A673 (cell line): Measurements from ENCODE around the gene CLIC5. TPM values are rescaled to one million over a fixed set of nuclear protein-coding genes. Genes with fewer than 3 reads are reported as not detected.

Experiments
- BruUV-seq: library from RNA; stranded (reverse); fragments of 400-500 nt; replicated peaks from 2 replicates; lab custom pipeline; 2021; lab: Mats Ljungman, UMichigan
- CTCF ChIA-PET: fragments of 300-600 bp; sonication (Branson Sonifier 250); formaldehyde crosslinking; loops from one replicate; lab custom pipeline; 2022; ENCODE audit warnings: antibody characterized with exemption; lab: Charles Lee
- POLR2A ChIA-PET: fragments of 300-600 bp; sonication (Branson Sonifier 250); formaldehyde crosslinking; loops from one replicate; lab custom pipeline; 2022; ENCODE audit warnings: antibody characterized with exemption; ENCODE audit not compliant: low non-redundant PET; lab: Charles Lee
- DNase-seq: peaks from one replicate; pipeline ENCODE4 v3.0.0-alpha.2; 2015; ENCODE audit warnings: low spot score
- H3K27ac ChIP-seq: fragments of 200-600 bp; sonication (generic); 2 replicates; pipeline ENCODE4 v1.5.1; 2016; ENCODE audit warnings: mixed run types, low read depth, mild to moderate bottlenecking, mixed read lengths, antibody characterized with exemption, low read length; ENCODE audit not compliant: poor library complexity, severe bottlenecking
- H3K27me3 ChIP-seq: fragments of 200-600 bp; sonication (generic); replicated peaks from 2 replicates; pipeline ENCODE4 v1.6.1; 2017; ENCODE audit warnings: mixed run types, low read depth, mild to moderate bottlenecking, mixed read lengths, antibody characterized with exemption, low read length; ENCODE audit not compliant: insufficient read depth, poor library complexity
- H3K36me3 ChIP-seq: fragments of 200-600 bp; sonication (generic); 2 replicates; pipeline ENCODE4 v1.6.1; 2016; ENCODE audit warnings: mixed run types, mild to moderate bottlenecking, mixed read lengths, antibody characterized with exemption, low read length; ENCODE audit not compliant: insufficient read depth, poor library complexity, severe bottlenecking
- H3K4me1 ChIP-seq: fragments of 200-600 bp; sonication (generic); 2 replicates; pipeline ENCODE4 v1.6.1; 2017; ENCODE audit warnings: mixed run types, mild to moderate bottlenecking, mixed read lengths, antibody characterized with exemption, low read length; ENCODE audit not compliant: insufficient read depth, poor library complexity, severe bottlenecking
- H3K4me3 ChIP-seq: fragments of 200-600 bp; sonication (generic); 2 replicates; pipeline ENCODE4 v1.5.1; 2016; ENCODE audit warnings: low read depth, mixed run types, mild to moderate bottlenecking, mixed read lengths, low read length; ENCODE audit not compliant: poor library complexity, severe bottlenecking
- H3K9me3 ChIP-seq: fragments of 200-600 bp; sonication (generic); 2 replicates; pipeline ENCODE4 v1.6.1; 2016; ENCODE audit warnings: mixed run types, low read depth, mild to moderate bottlenecking, mixed read lengths, antibody characterized with exemption, low read length; ENCODE audit not compliant: poor library complexity, severe bottlenecking
- CTCF ChIP-seq: fragments of 300-800, 200-600 bp; sonication (generic); conservative IDR thresholded peaks from 2 replicates; pipeline ENCODE4 v1.5.1; 2017; ENCODE audit warnings: low read depth, mild to moderate bottlenecking, antibody characterized with exemption, low read length, moderate library complexity, mixed read lengths
- EZH2 ChIP-seq: fragments of 200-600 bp; sonication (generic); IDR thresholded peaks from 2 replicates; pipeline ENCODE4 v1.6.1; 2017; ENCODE audit warnings: borderline replicate concordance, low read depth, mild to moderate bottlenecking, mixed read lengths, antibody characterized with exemption, low read length; ENCODE audit not compliant: poor library complexity, severe bottlenecking
- intact Hi-C: fragments of 100-400 bp; cut with micrococcal nuclease; formaldehyde crosslinking; loops from one replicate; pipeline ENCODE4 v1.10.0; 2022; ENCODE audit not compliant: unreplicated experiment
- total RNA-seq: library from RNA; stranded (reverse); gene quantifications from 2 replicates; pipeline ENCODE4 v1.2.3, GENCODE V29; 2021

CLIC5 gene
- total RNA-seq, 1 experiment from 2014 or later: not detected

- no peaks in the 10 kb centered on the region for H3K27me3 ChIP-seq
- TF ChIP-seq CTCF (no peak), EZH2 (no peak)
- CTCF ChIA-PET: no interaction called here
- no TSS peak for BruUV-seq
- H3K27ac ChIP-seq: no peak overlapping the region
- POLR2A ChIA-PET: no interaction called here
- intact Hi-C loops: no loop called here
- H3K36me3 ChIP-seq: no peaks in the 10 kb centered on the region
- peaks cover 15% of the 10 kb centered on the region for H3K4me1 ChIP-seq
- no peak overlapping the region for H3K4me3 ChIP-seq
- H3K9me3 ChIP-seq: no peaks in the 10 kb centered on the region
- DNase-seq: no peak
Observed at GRCh38 chr6:45844986-45845385, 170.7 kb downstream of the CLIC5 start.

GRCh38 chr6:45843848-45844521 is 171.7 kb downstream of the CLIC5 start:
- TF ChIP-seq CTCF: no peak
- TF ChIP-seq EZH2: no peak
- no peak overlapping the region for H3K27ac ChIP-seq
- no peak overlapping the region for H3K4me3 ChIP-seq
- ChIA-PET CTCF (no interaction called here), POLR2A (no interaction called here)
- BruUV-seq: no TSS peak
- intact Hi-C loops: no loop called here
- no peaks in the 10 kb centered on the region for H3K9me3 ChIP-seq
- no peak for DNase-seq
- H3K4me1 ChIP-seq: peaks cover 15% of the 10 kb centered on the region
- H3K27me3 ChIP-seq: no peaks in the 10 kb centered on the region
- no peaks in the 10 kb centered on the region for H3K36me3 ChIP-seq

- Histone ChIP-seq H3K4me1 (peaks cover 14% of the 10 kb centered on the region), H3K36me3 (no peaks in the 10 kb centered on the region), H3K27me3 (no peaks in the 10 kb centered on the region), H3K9me3 (no peaks in the 10 kb centered on the region), H3K27ac (no peak overlapping the region), H3K4me3 (no peak overlapping the region)
- no TSS peak for BruUV-seq
- DNase-seq: no peak
- TF ChIP-seq EZH2: no peak
- TF ChIP-seq CTCF: no peak
- CTCF ChIA-PET: no interaction called here
- POLR2A ChIA-PET: no interaction called here
- intact Hi-C loops: no loop called here
Observed at GRCh38 chr6:45841062-45841461, 174.6 kb downstream of the CLIC5 start.
